KMS-11 (cell line): ENCODE data around the gene TEX14.

Experiments used
- H2AFZ ChIP-seq: fragments of 200-600 bp; sonication (generic); 2 replicates; pipeline ENCODE4 v1.6.1; 2016; ENCODE audit warnings: antibody characterized with exemption, mixed run types, low read depth
- H3K27ac ChIP-seq: fragments of 200-600 bp; sonication (generic); 2 replicates; pipeline ENCODE4 v1.6.1; 2016; ENCODE audit warnings: mild to moderate bottlenecking, mixed run types
- H3K27me3 ChIP-seq: fragments of 200-600 bp; sonication (generic); 2 replicates; pipeline ENCODE4 v1.6.1; 2017; ENCODE audit warnings: mild to moderate bottlenecking, low read depth, mixed run types, moderate library complexity; ENCODE audit not compliant: insufficient read depth
- H3K36me3 ChIP-seq: fragments of 200-600 bp; sonication (generic); 2 replicates; pipeline ENCODE4 v1.6.1; 2017; ENCODE audit warnings: mild to moderate bottlenecking, mixed run types; ENCODE audit not compliant: insufficient read depth
- H3K4me1 ChIP-seq: fragments of 200-600 bp; sonication (generic); 2 replicates; pipeline ENCODE4 v1.6.1; 2016; ENCODE audit warnings: mild to moderate bottlenecking, low read depth, mixed run types; ENCODE audit not compliant: poor library complexity, severe bottlenecking
- H3K4me2 ChIP-seq: fragments of 200-600 bp; sonication (generic); 2 replicates; pipeline ENCODE4 v1.7.0; 2016; ENCODE audit warnings: mild to moderate bottlenecking, mixed run types
- H3K4me3 ChIP-seq: fragments of 200-600 bp; sonication (generic); IDR thresholded peaks from 2 replicates; pipeline ENCODE4 v1.6.1; 2017; ENCODE audit warnings: low read depth, low read length, mixed read lengths; ENCODE audit not compliant: insufficient read depth
- H3K79me2 ChIP-seq: fragments of 200-600 bp; sonication (generic); 2 replicates; pipeline ENCODE4 v1.6.1; 2016; ENCODE audit warnings: low read depth, mixed run types; ENCODE audit not compliant: insufficient read depth
- H3K9ac ChIP-seq: fragments of 200-600 bp; sonication (generic); 2 replicates; pipeline ENCODE4 v1.6.1; 2016; ENCODE audit warnings: mild to moderate bottlenecking, mixed run types
- H4K20me1 ChIP-seq: fragments of 200-600 bp; sonication (generic); 2 replicates; pipeline ENCODE4 v1.6.1; 2016; ENCODE audit warnings: mild to moderate bottlenecking, mixed run types; ENCODE audit not compliant: insufficient read depth
- TF ChIP-seq, protein P1 (sequence below): fragments of 200-600 bp; sonication (generic); conservative IDR thresholded peaks from 2 replicates; pipeline ENCODE4 v1.6.1; 2017; ENCODE audit warnings: low read depth, mild to moderate bottlenecking, antibody characterized with exemption, low read length, moderate library complexity, mixed read lengths

Gene TEX14

DNA sequence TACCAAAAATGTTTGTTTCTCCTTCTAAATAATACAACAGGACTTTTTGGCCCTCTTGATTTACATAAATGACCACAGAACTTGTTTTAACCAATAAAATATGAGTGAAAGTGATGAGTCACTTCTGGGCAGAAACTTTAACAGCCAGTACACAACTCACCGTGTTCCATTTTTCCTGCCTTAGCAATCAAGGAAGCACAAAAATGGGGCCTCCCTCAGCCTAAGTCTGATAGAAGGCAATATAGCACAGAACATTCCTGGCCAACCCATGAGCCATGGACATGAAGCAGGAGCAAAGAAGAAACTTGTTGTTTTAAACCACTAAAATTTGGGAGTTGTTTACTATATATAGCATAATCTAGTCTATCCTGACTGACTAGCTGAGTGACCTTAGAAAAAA lies 116.3 kb downstream of the TEX14 start:
- Histone ChIP-seq H3K9ac (no peak overlapping the region), H4K20me1 (no peaks in the 10 kb centered on the region), H3K27me3 (no peaks in the 10 kb centered on the region), H3K27ac (no peak overlapping the region; the same call in 1 of the 2 replicates), H3K4me2 (peak overlapping the region; percentile 12; the same call in 1 of the 2 replicates), H3K4me1 (peaks cover 49% of the 10 kb centered on the region), H3K79me2 (no peaks in the 10 kb centered on the region), H2AFZ (no peak overlapping the region), H3K4me3 (no peak overlapping the region), H3K36me3 (no peaks in the 10 kb centered on the region)
- TF ChIP-seq, protein P1, sequence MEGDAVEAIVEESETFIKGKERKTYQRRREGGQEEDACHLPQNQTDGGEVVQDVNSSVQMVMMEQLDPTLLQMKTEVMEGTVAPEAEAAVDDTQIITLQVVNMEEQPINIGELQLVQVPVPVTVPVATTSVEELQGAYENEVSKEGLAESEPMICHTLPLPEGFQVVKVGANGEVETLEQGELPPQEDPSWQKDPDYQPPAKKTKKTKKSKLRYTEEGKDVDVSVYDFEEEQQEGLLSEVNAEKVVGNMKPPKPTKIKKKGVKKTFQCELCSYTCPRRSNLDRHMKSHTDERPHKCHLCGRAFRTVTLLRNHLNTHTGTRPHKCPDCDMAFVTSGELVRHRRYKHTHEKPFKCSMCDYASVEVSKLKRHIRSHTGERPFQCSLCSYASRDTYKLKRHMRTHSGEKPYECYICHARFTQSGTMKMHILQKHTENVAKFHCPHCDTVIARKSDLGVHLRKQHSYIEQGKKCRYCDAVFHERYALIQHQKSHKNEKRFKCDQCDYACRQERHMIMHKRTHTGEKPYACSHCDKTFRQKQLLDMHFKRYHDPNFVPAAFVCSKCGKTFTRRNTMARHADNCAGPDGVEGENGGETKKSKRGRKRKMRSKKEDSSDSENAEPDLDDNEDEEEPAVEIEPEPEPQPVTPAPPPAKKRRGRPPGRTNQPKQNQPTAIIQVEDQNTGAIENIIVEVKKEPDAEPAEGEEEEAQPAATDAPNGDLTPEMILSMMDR: no peak

DNA sequence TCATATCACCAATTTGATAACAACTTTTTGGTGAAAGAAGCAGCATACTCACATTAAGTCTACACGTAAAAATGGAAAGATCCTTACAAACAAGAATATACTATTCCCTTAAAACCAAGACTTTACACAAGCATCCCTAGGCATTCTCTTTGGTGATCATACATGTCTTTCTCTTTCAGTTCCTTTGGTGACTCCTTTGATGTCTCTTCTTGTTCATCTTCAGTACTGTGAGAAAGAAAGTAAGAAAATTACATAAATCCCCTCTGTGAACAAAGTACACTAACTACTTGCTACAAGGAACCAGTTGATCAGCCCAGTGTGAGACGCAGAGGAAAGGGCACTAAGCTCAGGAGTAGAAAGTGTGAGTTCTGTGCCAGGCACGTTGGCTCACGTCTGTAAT lies 117.8 kb downstream of the TEX14 start:
- Histone ChIP-seq H3K4me1 (peaks cover 50% of the 10 kb centered on the region), H3K9ac (no peak overlapping the region), H3K4me2 (no peak overlapping the region), H2AFZ (no peak overlapping the region), H3K27ac (no peak overlapping the region), H3K79me2 (no peaks in the 10 kb centered on the region), H3K36me3 (no peaks in the 10 kb centered on the region), H3K27me3 (no peaks in the 10 kb centered on the region), H4K20me1 (no peaks in the 10 kb centered on the region), H3K4me3 (no peak overlapping the region)
- TF ChIP-seq, protein P1: no peak

DNA sequence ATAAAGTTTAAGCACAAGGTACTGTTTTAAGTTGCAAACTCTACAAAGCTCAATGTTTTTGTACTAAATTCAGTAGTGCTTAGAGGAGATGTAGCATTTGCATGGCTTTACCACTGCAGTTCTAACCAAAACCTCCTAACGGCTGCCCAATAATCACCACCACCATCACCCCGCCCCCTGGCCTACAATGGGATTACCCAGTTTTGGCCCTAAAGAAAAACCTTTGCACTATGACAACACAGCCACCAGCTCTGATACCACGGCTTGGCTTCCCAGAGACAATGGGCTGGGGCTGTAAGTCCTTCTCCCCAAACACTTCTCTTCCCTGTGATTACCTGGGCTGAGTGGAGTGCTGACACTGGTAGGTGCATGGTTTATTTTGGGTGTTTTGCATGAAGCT lies 119.0 kb downstream of the TEX14 start:
- Histone ChIP-seq H3K9ac (no peak overlapping the region), H3K4me1 (peaks cover 58% of the 10 kb centered on the region), H3K36me3 (no peaks in the 10 kb centered on the region), H3K27me3 (no peaks in the 10 kb centered on the region), H4K20me1 (no peaks in the 10 kb centered on the region), H3K4me2 (no peak overlapping the region; the same call in 1 of the 2 replicates), H3K79me2 (no peaks in the 10 kb centered on the region), H3K4me3 (no peak overlapping the region), H2AFZ (no peak overlapping the region), H3K27ac (no peak overlapping the region)
- TF ChIP-seq, protein P1: no peak

DNA sequence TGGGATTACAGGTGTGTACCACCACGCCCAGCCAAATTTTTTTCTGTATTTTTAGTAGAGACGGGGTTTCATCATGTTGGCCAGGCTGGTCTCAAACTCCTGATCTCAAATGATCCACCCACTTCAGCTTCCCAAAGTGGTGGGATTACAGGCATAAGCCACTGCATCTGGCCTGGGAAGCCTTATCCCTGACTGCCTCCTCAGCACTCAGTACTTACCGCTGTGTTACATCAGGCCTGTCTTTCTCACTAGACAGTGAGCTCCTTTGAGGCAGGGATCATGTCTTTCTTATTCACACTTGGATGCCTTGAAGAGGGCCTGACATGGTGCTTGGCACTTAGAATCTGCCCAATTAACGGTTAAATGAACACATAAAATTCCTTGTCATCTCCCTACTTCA lies 121.1 kb downstream of the TEX14 start:
- no peak overlapping the region for H2AFZ ChIP-seq
- TF ChIP-seq, protein P1: no peak
- H3K9ac ChIP-seq: no peak overlapping the region
- H3K4me3 ChIP-seq: no peak overlapping the region
- no peak overlapping the region for H3K27ac ChIP-seq
- H3K27me3 ChIP-seq: no peaks in the 10 kb centered on the region
- no peaks in the 10 kb centered on the region for H3K36me3 ChIP-seq
- H3K4me1 ChIP-seq: peaks cover 57% of the 10 kb centered on the region
- no peak overlapping the region for H3K4me2 ChIP-seq
- no peaks in the 10 kb centered on the region for H4K20me1 ChIP-seq
- H3K79me2 ChIP-seq: no peaks in the 10 kb centered on the region

DNA sequence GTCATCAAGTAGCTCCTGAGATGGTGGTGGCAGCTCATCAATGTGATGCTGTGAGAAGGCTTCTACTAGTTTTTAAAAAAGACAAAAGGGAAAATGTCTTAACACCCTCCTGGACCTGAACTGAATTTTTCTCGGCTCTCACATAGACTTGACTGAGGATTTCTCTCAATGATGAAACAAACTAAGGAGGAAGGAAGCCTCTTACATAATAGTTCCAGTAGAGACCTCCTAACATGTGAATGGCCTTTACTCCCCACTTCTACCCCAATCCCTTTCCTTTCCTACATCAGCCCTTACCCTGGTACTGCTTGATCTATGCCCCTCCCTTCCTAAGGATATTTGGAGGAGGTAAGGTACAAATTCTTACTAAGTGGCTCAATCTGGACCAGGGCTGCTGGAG lies 122.6 kb downstream of the TEX14 start:
- Histone ChIP-seq H3K79me2 (no peaks in the 10 kb centered on the region), H4K20me1 (no peaks in the 10 kb centered on the region), H3K9ac (no peak overlapping the region), H2AFZ (no peak overlapping the region), H3K36me3 (no peaks in the 10 kb centered on the region), H3K4me2 (no peak overlapping the region), H3K27ac (no peak overlapping the region; the same call in 1 of the 2 replicates), H3K4me1 (peaks cover 60% of the 10 kb centered on the region), H3K27me3 (no peaks in the 10 kb centered on the region), H3K4me3 (no peak overlapping the region)
- TF ChIP-seq, protein P1: no peak
